Activated T-cell treated with anti-CD3 and anti-CD28 coated beads, Interleukin-2, amount 50 U/mL, for 4 hours (primary cell): ENCODE data around the gene BGLAP. TPM values are rescaled to one million over a fixed set of nuclear protein-coding genes. Genes with fewer than 3 reads are reported as not detected.
"Not testable (repeated sequence)": the region's sequence is repeated elsewhere in the genome, so short reads cannot be mapped to it uniquely, and the experiment has no call there.

Experiments
- ATAC-seq, 2 donors: fragments of 200-7000 bp; cut with Tn5 transposase; one replicate each; pipeline ENCODE4 v1.10.0; 2021
- DNase-seq: peaks from one replicate; pipeline ENCODE4 v3.0.0-alpha.2; 2020
- H3K27me3 Mint-ChIP-seq: one replicate; pipeline ENCODE4 v1.8.0; 2021; ENCODE audit warnings: low read depth, mixed read lengths
- H3K36me3 Mint-ChIP-seq: one replicate; pipeline ENCODE4 v1.8.0; 2022; ENCODE audit warnings: mixed read lengths; ENCODE audit not compliant: insufficient read depth
- H3K4me1 Mint-ChIP-seq: one replicate; pipeline ENCODE4 v1.8.0; 2021; ENCODE audit warnings: low read depth, mixed read lengths
- H3K4me3 Mint-ChIP-seq: one replicate; pipeline ENCODE4 v1.8.0; 2021; ENCODE audit warnings: mild to moderate bottlenecking, moderate library complexity, mixed read lengths
- H3K9me3 Mint-ChIP-seq: one replicate; pipeline ENCODE4 v1.8.0; 2021; ENCODE audit warnings: mixed read lengths
- total RNA-seq, 3 donors: library from RNA; stranded (reverse); gene quantifications; one replicate each; pipeline ENCODE4 v1.2.1, GENCODE V29; 2021

Gene BGLAP
- total RNA-seq, 3 donors from 2014 or later, result 2.0 to 2.5 (median 2.4) TPM

DNA sequence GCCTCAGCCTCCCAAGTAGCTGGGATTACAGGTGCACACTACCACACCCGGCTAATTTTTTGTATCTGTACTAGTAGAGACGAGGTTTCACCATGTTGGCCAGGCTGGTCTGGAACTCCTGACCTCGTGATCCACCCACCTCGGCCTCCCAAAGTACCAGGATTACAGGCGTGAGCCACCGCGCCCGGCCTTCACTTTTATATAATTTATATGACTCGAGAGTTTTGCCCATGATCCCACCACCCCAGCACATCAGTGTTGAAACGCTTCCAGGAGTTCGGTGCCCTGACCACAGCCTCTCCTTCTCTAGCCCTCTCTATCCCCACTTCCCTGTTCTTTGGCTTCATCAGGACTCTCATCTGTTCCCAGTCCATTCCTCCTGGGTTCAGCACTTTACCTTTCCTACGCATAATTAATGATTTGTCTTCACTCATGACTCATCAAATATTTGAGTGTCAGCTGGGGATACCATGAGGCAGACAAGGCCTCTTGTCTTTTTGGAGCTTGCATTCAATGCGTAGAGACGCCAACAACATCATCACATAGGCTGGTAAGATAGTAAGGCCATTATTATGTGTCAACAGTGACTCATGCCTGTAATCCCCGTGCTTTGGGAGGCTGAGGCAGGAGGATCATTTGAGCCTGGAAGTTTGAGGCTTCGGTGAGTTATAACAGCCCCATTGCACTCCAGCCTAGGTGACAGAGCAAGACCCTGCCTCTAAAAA lies 27.8 kb upstream of the BGLAP start:
- ATAC-seq (no peak), DNase-seq (no peak)
- no peaks in the 10 kb centered on the region for H3K27me3 Mint-ChIP-seq
- peaks cover 47% of the 10 kb centered on the region for H3K4me1 Mint-ChIP-seq
- H3K36me3 Mint-ChIP-seq, result peaks cover 30% of the 10 kb centered on the region
- H3K9me3 Mint-ChIP-seq, result no peaks in the 10 kb centered on the region
- H3K4me3 Mint-ChIP-seq, result peak overlapping the region; percentile 84

DNA sequence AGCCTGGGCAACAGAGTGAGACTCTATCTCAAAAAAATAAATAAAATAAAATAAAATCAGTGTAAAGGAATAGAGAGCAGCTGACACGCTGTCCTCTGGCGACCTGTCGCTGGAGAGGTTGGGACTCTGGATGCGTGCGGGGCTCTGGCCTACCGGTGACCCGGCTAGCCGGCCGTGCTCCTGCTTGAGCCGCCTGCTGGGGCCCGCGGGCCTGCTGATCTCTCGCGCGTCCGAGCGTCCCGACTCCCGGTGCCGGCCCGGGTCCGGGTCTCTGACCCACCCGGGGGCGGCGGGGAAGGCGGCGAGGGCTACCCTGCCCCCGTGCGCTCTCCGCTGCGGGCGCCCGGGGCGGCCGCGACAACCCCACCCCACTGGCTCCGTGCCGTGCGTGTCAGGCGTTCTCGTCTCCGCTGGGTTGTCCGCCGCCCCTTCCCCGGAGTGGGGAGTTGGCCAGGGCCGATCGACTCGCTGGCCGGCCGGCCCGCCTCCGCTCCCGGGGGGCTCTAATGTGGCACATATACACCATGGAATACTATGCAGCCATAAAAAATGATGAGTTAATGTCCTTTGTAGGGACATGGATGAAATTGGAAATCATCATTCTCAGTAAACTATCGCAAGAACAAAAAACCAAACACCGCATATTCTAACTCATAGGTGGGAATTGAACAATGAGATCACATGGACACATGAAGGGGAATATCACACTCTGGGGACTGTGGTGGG lies 25.5 kb upstream of the BGLAP start:
- not testable (repeated sequence) for H3K4me3 Mint-ChIP-seq, ATAC-seq, DNase-seq, H3K9me3 Mint-ChIP-seq, H3K27me3 Mint-ChIP-seq
- H3K36me3 Mint-ChIP-seq, result peaks cover 35% of the 10 kb centered on the region
- H3K4me1 Mint-ChIP-seq, result peaks cover 65% of the 10 kb centered on the region

DNA sequence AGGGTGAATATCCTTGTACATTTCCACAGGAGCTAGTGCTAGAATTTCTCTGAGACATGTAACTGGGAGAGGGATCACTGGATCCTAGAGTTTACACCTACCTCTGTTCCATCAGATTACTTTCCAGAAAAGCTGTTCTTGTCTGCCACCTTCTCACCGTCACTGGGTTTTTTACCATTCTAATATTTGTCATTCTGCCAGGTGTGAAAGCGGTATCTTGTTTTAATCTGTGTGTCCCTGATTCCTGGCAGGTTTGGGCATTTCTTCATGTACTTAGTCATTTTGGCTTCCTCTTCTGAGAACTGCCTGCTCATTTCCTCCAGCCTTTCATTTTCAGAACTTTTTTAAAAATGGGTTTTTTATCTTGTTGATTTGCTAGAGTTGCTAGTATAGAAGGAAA lies 24.1 kb upstream of the BGLAP start:
- Mint-ChIP-seq H3K9me3 (no peaks in the 10 kb centered on the region), H3K36me3 (peaks cover 37% of the 10 kb centered on the region), H3K27me3 (no peaks in the 10 kb centered on the region), H3K4me3 (peak overlapping the region; percentile 79), H3K4me1 (peaks cover 72% of the 10 kb centered on the region)
- DNase-seq (no peak), ATAC-seq (peak; percentile 50 to 52)

DNA sequence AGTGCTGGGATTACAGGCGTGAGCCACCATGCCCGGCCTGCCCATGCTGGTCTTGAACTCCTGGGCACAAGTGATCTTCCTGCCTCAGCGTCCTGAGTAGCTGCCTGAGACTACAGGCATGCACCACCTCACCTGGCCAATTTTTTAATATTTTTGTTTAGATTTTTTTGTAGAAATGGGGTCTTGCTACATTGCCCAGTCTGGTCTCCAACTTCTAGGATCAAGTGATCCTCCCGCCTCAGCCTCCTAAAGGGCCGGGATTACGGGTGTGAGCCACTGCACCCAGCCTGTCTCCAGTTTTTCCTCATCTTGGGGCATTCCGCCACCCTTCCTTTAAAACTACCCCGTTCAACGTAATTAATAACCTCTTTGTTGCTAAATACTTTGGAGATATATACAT lies 21.8 kb upstream of the BGLAP start:
- no peak overlapping the region for H3K4me3 Mint-ChIP-seq
- H3K4me1 Mint-ChIP-seq, result peaks cover 72% of the 10 kb centered on the region
- DNase-seq, result no peak
- no peaks in the 10 kb centered on the region for H3K27me3 Mint-ChIP-seq
- ATAC-seq, result no peak
- no peaks in the 10 kb centered on the region for H3K9me3 Mint-ChIP-seq
- H3K36me3 Mint-ChIP-seq, result peaks cover 39% of the 10 kb centered on the region

DNA sequence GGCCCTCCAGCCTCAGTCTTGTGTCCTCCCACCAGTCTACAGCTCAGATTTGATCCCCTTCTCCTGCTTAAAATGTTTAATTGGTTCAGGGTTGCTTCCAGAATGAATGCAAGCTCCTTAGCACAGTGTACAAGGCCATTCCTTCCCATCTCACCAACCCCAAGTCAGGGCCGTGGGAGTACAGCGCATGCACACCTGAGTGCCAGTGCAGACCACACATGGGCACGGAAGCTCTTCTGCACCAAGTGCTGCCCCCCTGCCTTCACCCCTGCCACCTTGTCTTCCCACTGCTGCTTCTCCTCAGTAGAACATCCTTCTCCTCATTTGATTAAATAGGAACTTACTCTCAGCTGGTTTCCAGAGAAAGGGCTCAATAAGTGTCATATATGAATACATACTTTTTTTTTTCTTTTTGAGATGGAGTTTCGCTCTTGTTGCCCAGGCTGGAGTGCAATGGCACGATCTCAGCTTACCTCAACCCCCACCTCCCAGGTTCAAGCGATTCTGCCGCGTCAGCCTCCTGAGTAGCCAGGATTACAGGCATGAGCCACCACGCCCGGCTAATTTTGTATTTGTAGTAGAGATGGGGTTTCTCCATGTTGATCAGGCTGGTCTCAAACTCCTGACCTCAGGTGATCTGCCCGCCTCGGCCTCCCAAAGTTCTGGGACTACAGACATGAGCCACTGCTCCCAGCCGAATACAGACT lies 19.8 kb upstream of the BGLAP start:
- DNase-seq (no peak), ATAC-seq (no peak)
- Mint-ChIP-seq H3K4me3 (peak overlapping the region; percentile 69), H3K36me3 (peaks cover 46% of the 10 kb centered on the region), H3K9me3 (no peaks in the 10 kb centered on the region), H3K27me3 (no peaks in the 10 kb centered on the region), H3K4me1 (peaks cover 71% of the 10 kb centered on the region)

DNA sequence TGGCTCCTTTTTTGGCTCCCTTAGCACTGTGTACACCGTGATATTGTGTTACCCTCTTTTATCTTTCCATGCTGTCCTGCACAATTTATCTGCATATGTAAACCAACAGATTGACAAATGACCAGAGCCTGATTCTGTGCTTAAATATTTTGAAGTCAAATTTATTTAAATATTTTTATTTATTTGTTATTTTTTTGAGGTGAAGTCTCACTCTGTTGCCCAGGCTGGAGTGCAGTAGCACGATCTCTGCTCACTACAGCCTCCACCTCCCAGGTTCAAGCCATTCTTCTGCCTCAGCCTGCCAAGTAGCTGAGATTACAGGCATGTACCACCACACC lies 16.3 kb upstream of the BGLAP start:
- Mint-ChIP-seq H3K4me1 (peaks cover 46% of the 10 kb centered on the region), H3K9me3 (no peaks in the 10 kb centered on the region), H3K4me3 (no peak overlapping the region), H3K27me3 (no peaks in the 10 kb centered on the region), H3K36me3 (peaks cover 52% of the 10 kb centered on the region)
- ATAC-seq (no peak), DNase-seq (no peak)

DNA sequence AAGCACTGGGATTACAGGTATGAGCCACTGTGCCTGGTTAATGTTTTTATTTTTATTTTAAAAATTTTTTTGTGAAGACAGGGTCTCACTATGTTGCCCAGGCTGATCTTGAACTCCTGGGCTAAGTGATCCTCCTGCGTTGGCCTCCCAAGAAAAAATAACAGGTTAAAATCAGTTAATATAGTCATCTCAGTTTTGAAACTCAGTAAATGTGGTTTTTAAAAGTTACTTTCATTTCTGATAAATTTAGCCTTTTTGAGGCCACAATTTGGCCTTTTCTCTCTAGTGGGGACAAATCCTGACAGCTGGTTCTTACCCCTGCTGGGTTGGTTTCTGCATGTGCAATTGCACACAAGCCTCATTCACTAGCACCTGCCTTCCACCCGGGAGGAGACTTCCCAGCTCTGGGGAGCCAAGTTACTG lies 15.9 kb upstream of the BGLAP start:
- no peaks in the 10 kb centered on the region for H3K27me3 Mint-ChIP-seq

DNA sequence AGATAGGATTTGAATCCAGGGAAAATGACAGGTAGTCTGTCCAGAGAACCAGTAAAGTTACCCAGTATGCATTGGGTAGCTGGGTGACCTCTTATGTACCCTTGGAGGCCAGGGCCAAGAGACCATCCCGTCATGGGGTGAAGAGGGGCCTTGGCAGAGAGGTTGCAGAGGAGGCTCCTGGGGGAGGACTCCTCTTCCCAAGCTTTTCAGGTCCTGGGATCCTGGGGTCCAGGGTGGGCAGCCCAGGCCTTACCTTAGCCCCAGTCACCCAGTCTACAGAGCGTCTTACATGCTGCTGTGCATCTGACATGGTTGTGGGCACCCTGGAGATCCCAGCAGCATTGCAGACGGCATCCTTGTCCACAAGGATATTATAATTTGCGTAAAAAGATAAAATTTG lies 15.2 kb upstream of the BGLAP start:
- Mint-ChIP-seq H3K36me3 (peaks cover 42% of the 10 kb centered on the region), H3K4me3 (no peak overlapping the region), H3K9me3 (no peaks in the 10 kb centered on the region), H3K27me3 (no peaks in the 10 kb centered on the region), H3K4me1 (peaks cover 36% of the 10 kb centered on the region)
- ATAC-seq (no peak), DNase-seq (no peak)

More for the DNA sequence above, 15.9 kb upstream of the BGLAP start:
- no peak for DNase-seq
- Mint-ChIP-seq H3K4me1 (peaks cover 43% of the 10 kb centered on the region), H3K36me3 (peaks cover 49% of the 10 kb centered on the region), H3K9me3 (no peaks in the 10 kb centered on the region), H3K4me3 (no peak overlapping the region)
- ATAC-seq, result no peak

DNA sequence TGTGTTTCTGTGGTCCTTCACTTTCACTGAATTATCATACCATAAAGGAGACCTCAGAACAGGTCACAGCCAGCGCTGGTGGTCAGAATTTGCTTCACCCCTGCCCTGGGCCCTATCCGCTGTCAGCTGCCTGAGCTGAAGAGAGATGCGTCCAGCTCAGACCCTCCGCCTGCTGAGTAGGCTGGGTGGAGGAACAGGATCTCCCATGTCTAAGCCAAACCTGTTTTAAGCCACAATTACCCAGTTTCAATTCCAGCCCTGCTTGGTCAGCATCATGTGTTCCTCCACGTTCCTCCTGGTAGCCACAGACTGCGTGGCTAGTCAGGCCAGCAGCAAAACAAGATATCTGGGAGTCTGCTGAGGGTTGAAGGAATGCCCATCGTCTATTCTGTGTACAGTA lies 13.5 kb upstream of the BGLAP start:
- Mint-ChIP-seq H3K36me3 (peaks cover 31% of the 10 kb centered on the region), H3K9me3 (no peaks in the 10 kb centered on the region), H3K27me3 (no peaks in the 10 kb centered on the region), H3K4me3 (no peak overlapping the region), H3K4me1 (peaks cover 19% of the 10 kb centered on the region)
- DNase-seq (no peak), ATAC-seq (no peak)

DNA sequence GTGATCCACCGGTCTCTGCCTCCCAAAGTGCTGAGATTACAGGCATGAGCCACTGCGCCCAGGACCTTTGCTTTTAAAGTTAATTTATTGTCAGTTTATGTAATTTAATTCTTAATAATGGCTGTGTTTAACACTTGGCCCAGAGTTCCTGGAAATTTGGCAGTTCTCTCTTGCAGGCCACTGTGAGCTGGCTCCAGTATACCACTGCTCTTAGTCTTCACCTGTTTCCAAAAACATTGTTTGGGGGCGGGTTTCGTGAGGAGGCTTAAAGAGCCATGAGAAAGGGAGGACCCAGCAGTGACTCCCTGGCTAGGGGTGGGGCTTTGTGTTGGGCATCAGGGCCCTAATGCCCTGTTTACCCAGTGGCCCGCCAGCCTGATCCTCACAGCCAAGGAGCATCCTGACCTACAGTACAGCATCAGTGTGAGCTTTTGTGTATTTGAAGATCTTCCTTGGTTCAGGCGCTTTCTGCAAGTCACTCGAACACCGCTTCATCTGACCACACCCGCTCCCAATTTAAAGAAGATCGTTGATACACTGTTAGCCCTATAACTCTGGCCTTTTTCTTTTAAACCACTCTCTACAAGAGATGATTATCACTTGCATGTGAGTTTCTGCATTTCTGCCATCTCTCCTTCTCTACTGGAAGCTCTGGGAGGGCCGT lies 12.0 kb upstream of the BGLAP start:
- H3K9me3 Mint-ChIP-seq, result no peaks in the 10 kb centered on the region
- H3K27me3 Mint-ChIP-seq, result no peaks in the 10 kb centered on the region
- peaks cover 31% of the 10 kb centered on the region for H3K36me3 Mint-ChIP-seq
- peaks cover 10% of the 10 kb centered on the region for H3K4me1 Mint-ChIP-seq
- DNase-seq (no peak), ATAC-seq (no peak)
- no peak overlapping the region for H3K4me3 Mint-ChIP-seq

DNA sequence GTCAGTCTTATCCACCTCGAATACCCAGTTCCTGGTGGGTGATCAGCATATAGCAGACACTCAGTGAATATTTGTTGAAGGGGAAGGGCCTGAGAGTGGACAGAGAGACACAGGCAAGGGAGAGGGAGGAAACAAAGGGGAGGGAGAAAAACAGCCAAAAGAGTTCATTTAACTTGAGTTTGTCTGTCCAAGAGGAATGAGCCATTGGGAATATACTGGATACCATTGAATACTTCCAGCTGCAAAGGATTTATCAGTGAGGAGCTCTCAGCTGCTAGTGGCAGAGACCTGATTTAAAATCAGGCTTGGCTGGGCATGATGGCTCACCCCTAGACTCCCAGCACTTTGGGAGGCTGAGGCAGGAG lies 11.5 kb upstream of the BGLAP start:
- H3K27me3 Mint-ChIP-seq, result no peaks in the 10 kb centered on the region
- no peaks in the 10 kb centered on the region for H3K9me3 Mint-ChIP-seq
- peaks cover 8% of the 10 kb centered on the region for H3K4me1 Mint-ChIP-seq
- no peak for ATAC-seq
- H3K4me3 Mint-ChIP-seq, result no peak overlapping the region
- no peak for DNase-seq
- peaks cover 29% of the 10 kb centered on the region for H3K36me3 Mint-ChIP-seq

DNA sequence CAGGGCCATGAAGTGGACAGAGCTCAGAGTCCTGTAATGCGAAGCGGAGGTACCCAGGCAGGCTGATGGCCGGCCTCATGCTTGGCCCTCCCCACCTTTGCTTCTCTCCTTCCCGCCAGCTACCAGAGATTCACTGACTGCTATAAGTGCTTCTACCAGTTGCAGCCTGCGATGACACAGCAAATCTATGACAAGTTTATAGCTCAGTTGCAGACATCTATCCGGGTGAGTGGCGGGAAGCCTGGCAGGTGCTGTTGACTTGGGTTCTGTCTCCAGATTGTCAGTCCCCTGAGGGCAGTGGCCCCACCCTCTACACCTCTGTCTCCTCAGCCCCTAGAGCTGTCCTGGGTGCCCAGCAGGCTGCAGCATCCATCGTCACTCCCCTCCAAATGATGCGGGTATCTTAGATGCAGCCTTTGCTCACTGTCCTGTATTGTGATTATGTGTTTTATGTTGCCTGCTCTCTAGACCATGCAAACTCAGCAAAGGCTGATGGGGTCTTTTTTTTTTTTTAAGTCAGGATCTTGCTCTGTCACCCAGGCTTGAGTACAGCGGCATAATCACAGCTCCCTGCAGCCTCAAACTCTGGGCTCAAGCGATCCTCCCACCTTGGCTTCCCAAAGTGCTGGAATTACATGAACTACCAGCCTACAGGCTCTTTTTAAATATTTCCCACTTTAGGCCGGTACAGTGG lies 9.6 kb upstream of the BGLAP start:
- no peaks in the 10 kb centered on the region for H3K4me1 Mint-ChIP-seq
- ATAC-seq (no peak), DNase-seq (no peak)
- H3K27me3 Mint-ChIP-seq, result no peaks in the 10 kb centered on the region
- H3K36me3 Mint-ChIP-seq, result peaks cover 31% of the 10 kb centered on the region
- no peaks in the 10 kb centered on the region for H3K9me3 Mint-ChIP-seq
- H3K4me3 Mint-ChIP-seq, result no peak overlapping the region

DNA sequence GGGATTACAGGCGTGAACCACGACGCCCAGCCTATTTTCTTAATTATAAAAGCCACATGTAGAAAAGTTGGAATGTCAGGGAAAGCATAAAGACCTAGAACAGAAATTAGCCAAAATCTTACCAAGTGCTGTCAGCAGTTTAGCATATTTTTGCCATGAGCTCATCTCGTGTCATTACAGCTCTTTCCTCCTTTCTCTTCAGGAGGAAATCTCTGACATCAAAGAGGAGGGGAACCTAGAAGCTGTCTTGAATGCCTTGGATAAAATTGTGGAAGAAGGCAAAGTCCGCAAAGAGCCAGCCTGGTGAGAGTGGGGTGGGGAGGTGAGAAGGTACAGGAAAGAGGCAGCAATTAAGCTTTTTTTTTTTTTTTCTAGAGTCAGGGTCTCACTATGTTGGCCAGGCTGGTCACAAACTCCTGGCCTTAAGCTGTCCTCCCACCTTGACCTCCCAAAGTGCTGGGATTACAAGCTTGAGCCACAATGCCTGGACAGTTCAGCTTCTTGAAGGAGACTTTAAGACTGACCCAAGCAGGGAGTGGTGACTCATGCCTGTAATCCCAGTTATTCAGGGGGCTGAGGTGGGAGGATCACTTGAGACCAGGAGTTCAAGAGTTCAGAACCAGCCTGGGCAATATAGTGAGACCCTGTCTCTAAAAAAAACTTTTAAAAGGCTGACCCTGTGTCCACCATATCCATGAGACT lies 8.4 kb upstream of the BGLAP start:
- Mint-ChIP-seq H3K4me3 (no peak overlapping the region), H3K9me3 (no peaks in the 10 kb centered on the region), H3K27me3 (no peaks in the 10 kb centered on the region), H3K4me1 (no peaks in the 10 kb centered on the region), H3K36me3 (peaks cover 29% of the 10 kb centered on the region)
- no peak for DNase-seq
- no peak for ATAC-seq
